Measurements from ENCODE around the gene SLX9.

DNA sequence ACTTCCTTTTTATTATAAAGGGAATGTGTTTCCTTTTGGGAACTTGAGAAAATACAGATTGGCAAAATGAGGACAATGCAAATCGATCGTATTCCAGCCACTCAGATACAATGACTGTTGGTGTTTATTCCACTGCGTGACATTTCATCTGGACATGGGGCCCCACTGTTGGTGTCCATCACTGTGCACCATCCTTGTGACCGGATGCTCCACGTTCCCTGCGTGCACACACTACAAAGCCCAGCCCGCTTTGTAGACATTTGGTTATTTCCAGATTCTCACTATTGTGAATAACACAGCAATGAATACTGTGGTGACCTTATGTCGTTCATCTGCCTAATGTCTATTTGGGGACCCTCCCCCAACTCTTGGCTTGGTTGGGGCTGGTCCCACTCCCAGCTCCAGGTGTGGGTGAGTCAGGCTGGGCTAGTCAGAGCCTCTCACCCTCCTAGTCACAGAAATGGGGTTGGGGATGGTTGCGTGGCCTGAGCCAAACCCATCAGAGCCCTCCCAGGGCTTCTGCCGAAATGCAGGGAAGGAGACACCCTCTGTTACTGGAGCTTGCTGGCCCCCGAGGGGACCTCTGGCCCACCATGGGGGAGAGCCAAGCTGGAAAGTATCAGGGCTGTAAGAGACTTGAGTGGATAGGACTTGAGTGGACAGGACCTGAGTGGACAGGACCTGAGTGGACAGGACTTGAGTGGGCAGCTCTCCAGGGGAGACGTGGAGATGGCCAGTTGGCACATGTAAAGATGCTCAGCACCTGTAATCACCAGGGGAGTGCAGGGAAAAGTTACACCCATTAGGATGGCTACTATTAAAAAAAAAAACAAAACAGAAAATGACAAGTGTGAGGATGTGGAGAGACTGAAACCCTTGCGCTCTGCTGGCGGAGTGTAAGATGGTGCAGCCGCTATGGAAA is 77.5 kb downstream of the SLX9 start:
- TF ChIP-seq, protein P1, sequence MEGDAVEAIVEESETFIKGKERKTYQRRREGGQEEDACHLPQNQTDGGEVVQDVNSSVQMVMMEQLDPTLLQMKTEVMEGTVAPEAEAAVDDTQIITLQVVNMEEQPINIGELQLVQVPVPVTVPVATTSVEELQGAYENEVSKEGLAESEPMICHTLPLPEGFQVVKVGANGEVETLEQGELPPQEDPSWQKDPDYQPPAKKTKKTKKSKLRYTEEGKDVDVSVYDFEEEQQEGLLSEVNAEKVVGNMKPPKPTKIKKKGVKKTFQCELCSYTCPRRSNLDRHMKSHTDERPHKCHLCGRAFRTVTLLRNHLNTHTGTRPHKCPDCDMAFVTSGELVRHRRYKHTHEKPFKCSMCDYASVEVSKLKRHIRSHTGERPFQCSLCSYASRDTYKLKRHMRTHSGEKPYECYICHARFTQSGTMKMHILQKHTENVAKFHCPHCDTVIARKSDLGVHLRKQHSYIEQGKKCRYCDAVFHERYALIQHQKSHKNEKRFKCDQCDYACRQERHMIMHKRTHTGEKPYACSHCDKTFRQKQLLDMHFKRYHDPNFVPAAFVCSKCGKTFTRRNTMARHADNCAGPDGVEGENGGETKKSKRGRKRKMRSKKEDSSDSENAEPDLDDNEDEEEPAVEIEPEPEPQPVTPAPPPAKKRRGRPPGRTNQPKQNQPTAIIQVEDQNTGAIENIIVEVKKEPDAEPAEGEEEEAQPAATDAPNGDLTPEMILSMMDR (IDR thresholded peaks at IDR 0.05; ENCODE audit: low read length) = no peak
- TF ChIP-seq EZH2 (IDR thresholded peaks at IDR 0.05; ENCODE audit: borderline replicate concordance, low read length) = no peak
